HepG2 (cell line): ENCODE results near the gene ZNF333. TPM values are rescaled to one million over a fixed set of nuclear protein-coding genes. Genes with fewer than 3 reads are reported as not detected.

Experiments used
- ATM ChIP-seq: fragments of 450-650 bp; IDR thresholded peaks from 2 replicates; pipeline ENCODE4 v1.7.1; 2017; ENCODE audit warnings: mild to moderate bottlenecking, borderline replicate concordance
- JUNB ChIP-seq: sonication (generic); formaldehyde crosslinking; IDR thresholded peaks from 2 replicates; pipeline ENCODE4 v1.8.0; 2022; ENCODE audit warnings: missing genetic modification reagents, mild to moderate bottlenecking, borderline replicate concordance
- MLLT10 ChIP-seq: sonication (generic); formaldehyde crosslinking; IDR thresholded peaks from 2 replicates; pipeline ENCODE4 v1.4.0; 2020; ENCODE audit warnings: missing genetic modification reagents
- NCOR1 ChIP-seq: fragments of 200-600 bp; sonication (generic); IDR thresholded peaks from 2 replicates; pipeline ENCODE4 v1.7.0; 2017; ENCODE audit warnings: antibody characterized with exemption, low read length, borderline replicate concordance
- PAF1 ChIP-seq: IDR thresholded peaks from 2 replicates; pipeline ENCODE4 v1.6.1; 2016; ENCODE audit warnings: missing genetic modification reagents, missing compliant biosample characterization
- PCBP1 ChIP-seq: fragments of 200-400 bp; formaldehyde crosslinking; IDR thresholded peaks from 2 replicates; pipeline ENCODE4 v1.6.1; 2017; ENCODE audit warnings: mild to moderate bottlenecking, low read depth, low read length, borderline replicate concordance
- PHF20 ChIP-seq: sonication (generic); formaldehyde crosslinking; IDR thresholded peaks from 2 replicates; pipeline ENCODE4 v1.5.0; 2020; ENCODE audit warnings: mild to moderate bottlenecking, missing genetic modification reagents
- SOX13 ChIP-seq, 3 experiments: fragments of 450-650 bp in 1 of 3; sonication (generic) in 1 of 3; formaldehyde crosslinking in 1 of 3; IDR thresholded peaks in 2 of 3; conservative IDR thresholded peaks in 1 of 3; 2 replicates each; pipeline versions ENCODE4 v1.5.0 to v1.6.1; 2016 to 2020; ENCODE audit warnings: antibody characterized with exemption in 1 of 3, mild to moderate bottlenecking in 1 of 3, missing compliant biosample characterization in 1 of 3, missing genetic modification reagents in 1 of 3, moderate library complexity in 1 of 3
- ZNF10 ChIP-seq: sonication (generic); formaldehyde crosslinking; IDR thresholded peaks from 2 replicates; pipeline ENCODE4 v1.4.0; 2020; ENCODE audit warnings: mild to moderate bottlenecking, low read depth, missing genetic modification reagents, borderline replicate concordance
- ZNF180 ChIP-seq: sonication (generic); formaldehyde crosslinking; IDR thresholded peaks from 2 replicates; pipeline ENCODE4 v1.4.0; 2020; ENCODE audit warnings: low read depth, missing genetic modification reagents, borderline replicate concordance
- ZNF264 ChIP-seq: sonication (generic); formaldehyde crosslinking; IDR thresholded peaks from 2 replicates; pipeline ENCODE4 v1.4.0; 2020; ENCODE audit warnings: missing genetic modification reagents
- ZNF317 ChIP-seq: sonication (generic); formaldehyde crosslinking; IDR thresholded peaks from 2 replicates; pipeline ENCODE4 v1.5.0; 2020; ENCODE audit warnings: mild to moderate bottlenecking, missing genetic modification reagents
- ZNF33A ChIP-seq: sonication (generic); formaldehyde crosslinking; IDR thresholded peaks from 2 replicates; pipeline ENCODE4 v1.5.1; 2020; ENCODE audit warnings: missing genetic modification reagents, mild to moderate bottlenecking, moderate library complexity, borderline replicate concordance
- ZNF530 ChIP-seq: sonication (generic); formaldehyde crosslinking; IDR thresholded peaks from 2 replicates; pipeline ENCODE4 v1.5.0; 2020; ENCODE audit warnings: low read depth, mild to moderate bottlenecking, missing genetic modification reagents
- polyA plus RNA-seq, 8 experiments: library from polyadenylated mRNA; depleted of rRNA in 3 of 8; stranded (reverse) in 7 of 8; unstranded in 1 of 8; fragments of >200 nt; fragmentation: Illumina TruSeq in 4 of 8; extraction: Trizol in 4 of 8; gene quantifications; 2 replicates each; pipeline versions ENCODE4 v1.2.1 to v1.2.3, GENCODE V29; 2011 to 2016; ENCODE audit warnings: low read depth in 4 of 8, missing spikeins in 1 of 8, mixed read lengths in 1 of 8; ENCODE audit not compliant: insufficient read depth in 1 of 8
- total RNA-seq, 5 experiments: library from RNA; depleted of rRNA; stranded (reverse); fragments of >200 nt; fragmentation: Illumina TruSeq; extraction: Trizol; gene quantifications; 2 replicates each; pipeline ENCODE4 v1.2.3, GENCODE V29; 2016; ENCODE audit warnings: low read depth in 1 of 5
- TF ChIP-seq, protein P1 (sequence below): sonication (generic); formaldehyde crosslinking; IDR thresholded peaks from 2 replicates; pipeline ENCODE4 v1.4.0; 2020; ENCODE audit warnings: mild to moderate bottlenecking, missing genetic modification reagents
- TF ChIP-seq, protein P2 (sequence below): sonication (generic); formaldehyde crosslinking; IDR thresholded peaks from 2 replicates; pipeline ENCODE4 v1.8.1; 2022; ENCODE audit warnings: mild to moderate bottlenecking, missing genetic modification reagents
- TF ChIP-seq, protein P3 (sequence below): sonication (generic); formaldehyde crosslinking; IDR thresholded peaks from 2 replicates; pipeline ENCODE4 v1.5.1; 2020; ENCODE audit warnings: mild to moderate bottlenecking, missing genetic modification reagents, moderate library complexity

Gene ZNF333
- total and polyA plus RNA-seq, 2 of the 13 experiments (the other 11 are each of a cell fraction or from before 2014, with no cell fraction given), result 3.4 to 6.4 TPM

DNA sequence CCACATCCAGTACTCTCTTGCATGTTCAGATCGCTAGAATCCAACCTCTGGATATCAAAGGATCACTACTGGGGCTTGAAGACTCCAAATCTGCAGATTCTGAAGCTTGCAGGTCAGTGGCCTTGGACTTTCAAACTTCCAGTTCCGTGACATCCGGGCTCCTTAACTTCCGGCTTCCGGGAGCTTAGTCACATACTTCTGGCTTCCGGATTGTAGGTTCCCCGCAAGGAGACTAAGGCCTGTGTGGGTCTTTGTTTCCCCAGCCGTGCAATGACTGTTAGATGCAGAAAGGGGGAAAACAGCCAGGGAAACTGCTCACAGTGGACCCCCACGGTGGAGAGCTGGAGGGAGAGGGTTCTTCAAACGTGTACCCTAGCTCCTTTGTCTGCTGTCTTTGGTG is 41.4 kb downstream of the ZNF333 start (continued):
- TF ChIP-seq ZNF180 (CRISPR knock-in tag), result no peak
- TF ChIP-seq, protein P1, sequence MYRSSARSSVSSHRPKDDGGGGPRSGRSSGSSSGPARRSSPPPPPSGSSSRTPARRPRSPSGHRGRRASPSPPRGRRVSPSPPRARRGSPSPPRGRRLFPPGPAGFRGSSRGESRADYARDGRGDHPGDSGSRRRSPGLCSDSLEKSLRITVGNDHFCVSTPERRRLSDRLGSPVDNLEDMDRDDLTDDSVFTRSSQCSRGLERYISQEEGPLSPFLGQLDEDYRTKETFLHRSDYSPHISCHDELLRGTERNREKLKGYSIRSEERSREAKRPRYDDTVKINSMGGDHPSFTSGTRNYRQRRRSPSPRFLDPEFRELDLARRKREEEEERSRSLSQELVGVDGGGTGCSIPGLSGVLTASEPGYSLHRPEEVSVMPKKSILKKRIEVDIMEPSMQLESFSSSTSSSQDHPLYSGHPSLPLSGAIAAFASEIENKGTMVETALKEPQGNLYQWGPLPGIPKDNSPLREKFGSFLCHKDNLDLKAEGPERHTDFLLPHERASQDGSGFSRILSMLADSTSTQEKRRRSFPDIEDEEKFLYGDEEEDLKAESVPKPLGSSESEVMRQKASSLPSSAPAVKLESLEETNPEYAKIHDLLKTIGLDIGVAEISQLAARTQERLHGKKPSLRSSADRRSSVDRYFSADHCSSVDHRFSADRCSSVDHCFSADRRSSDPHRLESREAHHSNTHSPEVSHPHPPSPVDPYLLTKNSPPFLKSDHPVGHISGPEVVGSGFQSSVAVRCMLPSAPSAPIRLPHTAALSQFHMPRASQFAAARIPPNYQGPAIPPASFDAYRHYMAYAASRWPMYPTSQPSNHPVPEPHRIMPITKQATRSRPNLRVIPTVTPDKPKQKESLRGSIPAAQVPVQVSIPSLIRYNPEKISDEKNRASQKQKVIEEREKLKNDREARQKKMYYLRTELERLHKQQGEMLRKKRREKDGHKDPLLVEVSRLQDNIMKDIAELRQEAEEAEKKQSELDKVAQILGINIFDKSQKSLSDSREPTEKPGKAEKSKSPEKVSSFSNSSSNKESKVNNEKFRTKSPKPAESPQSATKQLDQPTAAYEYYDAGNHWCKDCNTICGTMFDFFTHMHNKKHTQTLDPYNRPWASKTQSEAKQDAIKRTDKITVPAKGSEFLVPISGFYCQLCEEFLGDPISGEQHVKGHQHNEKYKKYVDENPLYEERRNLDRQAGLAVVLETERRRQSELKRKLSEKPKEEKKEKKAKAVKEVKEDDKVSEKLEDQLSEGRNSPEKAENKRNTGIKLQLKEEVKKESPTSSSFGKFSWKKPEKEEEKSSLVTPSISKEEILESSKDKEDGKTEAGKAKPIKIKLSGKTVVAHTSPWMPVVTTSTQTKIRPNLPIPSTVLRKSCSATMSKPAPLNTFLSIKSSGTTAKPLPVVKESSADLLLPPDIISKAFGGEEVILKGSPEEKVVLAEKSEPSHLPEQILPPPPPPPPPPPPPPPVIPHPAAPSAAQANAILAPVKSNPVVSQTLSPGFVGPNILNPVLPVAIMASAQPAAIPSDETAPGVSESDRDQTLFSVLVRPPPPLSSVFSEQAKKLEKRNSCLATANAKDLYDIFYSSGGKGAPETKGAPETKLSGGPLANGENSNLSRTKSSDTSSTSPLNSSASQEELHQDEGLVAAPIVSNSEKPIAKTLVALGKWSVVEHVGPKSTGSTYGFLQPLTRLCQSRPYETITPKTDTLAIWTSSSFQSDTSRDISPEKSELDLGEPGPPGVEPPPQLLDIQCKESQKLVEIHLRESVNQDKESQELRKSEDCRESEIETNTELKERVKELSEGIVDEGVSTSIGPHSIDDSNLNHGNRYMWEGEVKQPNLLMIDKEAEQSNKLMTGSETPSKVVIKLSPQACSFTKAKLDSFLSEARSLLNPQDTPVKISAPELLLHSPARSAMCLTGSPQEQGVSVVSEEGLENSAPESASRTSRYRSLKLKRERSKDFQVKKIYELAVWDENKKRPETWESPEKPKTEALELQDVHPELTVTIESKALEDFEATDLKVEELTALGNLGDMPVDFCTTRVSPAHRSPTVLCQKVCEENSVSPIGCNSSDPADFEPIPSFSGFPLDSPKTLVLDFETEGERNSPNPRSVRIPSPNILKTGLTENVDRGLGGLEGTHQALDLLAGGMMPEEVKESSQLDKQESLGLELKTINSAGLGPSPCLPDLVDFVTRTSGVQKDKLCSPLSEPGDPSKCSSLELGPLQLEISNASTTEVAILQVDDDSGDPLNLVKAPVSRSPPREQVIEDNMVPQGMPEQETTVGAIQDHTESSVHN (CRISPR knock-in tag), result no peak
- no peak for TF ChIP-seq NCOR1
- TF ChIP-seq JUNB (CRISPR knock-in tag), result no peak
- TF ChIP-seq, protein P2, sequence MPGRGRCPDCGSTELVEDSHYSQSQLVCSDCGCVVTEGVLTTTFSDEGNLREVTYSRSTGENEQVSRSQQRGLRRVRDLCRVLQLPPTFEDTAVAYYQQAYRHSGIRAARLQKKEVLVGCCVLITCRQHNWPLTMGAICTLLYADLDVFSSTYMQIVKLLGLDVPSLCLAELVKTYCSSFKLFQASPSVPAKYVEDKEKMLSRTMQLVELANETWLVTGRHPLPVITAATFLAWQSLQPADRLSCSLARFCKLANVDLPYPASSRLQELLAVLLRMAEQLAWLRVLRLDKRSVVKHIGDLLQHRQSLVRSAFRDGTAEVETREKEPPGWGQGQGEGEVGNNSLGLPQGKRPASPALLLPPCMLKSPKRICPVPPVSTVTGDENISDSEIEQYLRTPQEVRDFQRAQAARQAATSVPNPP, result no peak
- TF ChIP-seq PAF1 (CRISPR knock-in tag), result no peak
- no peak for TF ChIP-seq PCBP1
- TF ChIP-seq ZNF264 (CRISPR knock-in tag), result no peak
- TF ChIP-seq MLLT10, result no peak
- TF ChIP-seq PHF20 (CRISPR knock-in tag), result peak; percentile 79
- TF ChIP-seq ZNF33A (CRISPR knock-in tag), result no peak
- no peak for TF ChIP-seq ZNF317 (CRISPR knock-in tag)
- no peak for TF ChIP-seq ZNF10 (CRISPR knock-in tag)
- TF ChIP-seq, protein P3, sequence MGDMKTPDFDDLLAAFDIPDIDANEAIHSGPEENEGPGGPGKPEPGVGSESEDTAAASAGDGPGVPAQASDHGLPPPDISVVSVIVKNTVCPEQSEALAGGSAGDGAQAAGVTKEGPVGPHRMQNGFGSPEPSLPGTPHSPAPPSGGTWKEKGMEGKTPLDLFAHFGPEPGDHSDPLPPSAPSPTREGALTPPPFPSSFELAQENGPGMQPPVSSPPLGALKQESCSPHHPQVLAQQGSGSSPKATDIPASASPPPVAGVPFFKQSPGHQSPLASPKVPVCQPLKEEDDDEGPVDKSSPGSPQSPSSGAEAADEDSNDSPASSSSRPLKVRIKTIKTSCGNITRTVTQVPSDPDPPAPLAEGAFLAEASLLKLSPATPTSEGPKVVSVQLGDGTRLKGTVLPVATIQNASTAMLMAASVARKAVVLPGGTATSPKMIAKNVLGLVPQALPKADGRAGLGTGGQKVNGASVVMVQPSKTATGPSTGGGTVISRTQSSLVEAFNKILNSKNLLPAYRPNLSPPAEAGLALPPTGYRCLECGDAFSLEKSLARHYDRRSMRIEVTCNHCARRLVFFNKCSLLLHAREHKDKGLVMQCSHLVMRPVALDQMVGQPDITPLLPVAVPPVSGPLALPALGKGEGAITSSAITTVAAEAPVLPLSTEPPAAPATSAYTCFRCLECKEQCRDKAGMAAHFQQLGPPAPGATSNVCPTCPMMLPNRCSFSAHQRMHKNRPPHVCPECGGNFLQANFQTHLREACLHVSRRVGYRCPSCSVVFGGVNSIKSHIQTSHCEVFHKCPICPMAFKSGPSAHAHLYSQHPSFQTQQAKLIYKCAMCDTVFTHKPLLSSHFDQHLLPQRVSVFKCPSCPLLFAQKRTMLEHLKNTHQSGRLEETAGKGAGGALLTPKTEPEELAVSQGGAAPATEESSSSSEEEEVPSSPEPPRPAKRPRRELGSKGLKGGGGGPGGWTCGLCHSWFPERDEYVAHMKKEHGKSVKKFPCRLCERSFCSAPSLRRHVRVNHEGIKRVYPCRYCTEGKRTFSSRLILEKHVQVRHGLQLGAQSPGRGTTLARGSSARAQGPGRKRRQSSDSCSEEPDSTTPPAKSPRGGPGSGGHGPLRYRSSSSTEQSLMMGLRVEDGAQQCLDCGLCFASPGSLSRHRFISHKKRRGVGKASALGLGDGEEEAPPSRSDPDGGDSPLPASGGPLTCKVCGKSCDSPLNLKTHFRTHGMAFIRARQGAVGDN, result no peak
- no peak for TF ChIP-seq SOX13 (IDR thresholded peaks at IDR 0.05)
- no peak for TF ChIP-seq SOX13 (CRISPR knock-in tag; conservative IDR thresholded peaks at IDR 0.05 in 1 of 2, IDR thresholded peaks at IDR 0.05 in 1 of 2)
- TF ChIP-seq ATM, result no peak
- no peak for TF ChIP-seq ZNF530 (CRISPR knock-in tag)
